Activated naive CD8-positive, alpha-beta T cell treated with anti-CD3 and anti-CD28 coated beads for 36 hours (primary cell): ENCODE data around the gene PPP1R3A. TPM values are rescaled to one million over a fixed set of nuclear protein-coding genes. Genes with fewer than 3 reads are reported as not detected.

Source experiments
- DNase-seq: peaks from one replicate; pipeline ENCODE4 v3.0.0; 2021
- H3K27ac Mint-ChIP-seq: one replicate; pipeline ENCODE4 v1.8.0; 2022; ENCODE audit warnings: mild to moderate bottlenecking, moderate library complexity, mixed read lengths
- H3K27me3 Mint-ChIP-seq: one replicate; pipeline ENCODE4 v1.8.0; 2022; ENCODE audit warnings: mild to moderate bottlenecking, mixed read lengths
- H3K36me3 Mint-ChIP-seq: one replicate; pipeline ENCODE4 v1.8.0; 2021; ENCODE audit warnings: mild to moderate bottlenecking, mixed read lengths
- H3K4me1 Mint-ChIP-seq: one replicate; pipeline ENCODE4 v1.8.0; 2021; ENCODE audit warnings: mixed read lengths
- H3K4me3 Mint-ChIP-seq: one replicate; pipeline ENCODE4 v1.8.0; 2022; ENCODE audit warnings: mild to moderate bottlenecking, moderate library complexity, mixed read lengths
- H3K9me3 Mint-ChIP-seq: one replicate; pipeline ENCODE4 v1.8.0; 2022; ENCODE audit warnings: mixed read lengths
- total RNA-seq, 2 experiments: library from RNA; stranded (reverse); gene quantifications; one replicate each; pipeline ENCODE4 v1.2.3, GENCODE V29; 2021

The PPP1R3A gene
- total RNA-seq, 2 experiments from 2014 or later: not detected

GRCh38 chr7:113904521-113904920 lies 14.3 kb downstream of the PPP1R3A start:
- Mint-ChIP-seq H3K36me3 (no peaks in the 10 kb centered on the region), H3K27me3 (no peaks in the 10 kb centered on the region), H3K4me3 (no peak overlapping the region), H3K4me1 (no peaks in the 10 kb centered on the region), H3K27ac (no peak overlapping the region), H3K9me3 (no peaks in the 10 kb centered on the region)
- no peak for DNase-seq

- Mint-ChIP-seq H3K27me3 (no peaks in the 10 kb centered on the region), H3K4me3 (no peak overlapping the region), H3K36me3 (no peaks in the 10 kb centered on the region), H3K4me1 (no peaks in the 10 kb centered on the region), H3K9me3 (no peaks in the 10 kb centered on the region), H3K27ac (no peak overlapping the region)
- no peak for DNase-seq
Observed at GRCh38 chr7:113892818-113893217, 26.0 kb downstream of the PPP1R3A start.

GRCh38 chr7:113891828-113892227 lies 27.0 kb downstream of the PPP1R3A start:
- no peak for DNase-seq
- no peak overlapping the region for H3K27ac Mint-ChIP-seq
- no peaks in the 10 kb centered on the region for H3K4me1 Mint-ChIP-seq
- no peaks in the 10 kb centered on the region for H3K27me3 Mint-ChIP-seq
- no peaks in the 10 kb centered on the region for H3K36me3 Mint-ChIP-seq
- no peaks in the 10 kb centered on the region for H3K9me3 Mint-ChIP-seq
- no peak overlapping the region for H3K4me3 Mint-ChIP-seq

GRCh38 chr7:113891031-113891350 lies 27.8 kb downstream of the PPP1R3A start:
- H3K27ac Mint-ChIP-seq: no peak overlapping the region
- no peaks in the 10 kb centered on the region for H3K36me3 Mint-ChIP-seq
- H3K4me1 Mint-ChIP-seq: no peaks in the 10 kb centered on the region
- H3K4me3 Mint-ChIP-seq: no peak overlapping the region
- H3K27me3 Mint-ChIP-seq: no peaks in the 10 kb centered on the region
- H3K9me3 Mint-ChIP-seq: peaks cover 2% of the 10 kb centered on the region
- DNase-seq: no peak

GRCh38 chr7:113890331-113891030 lies 28.3 kb downstream of the PPP1R3A start:
- DNase-seq: no peak
- no peaks in the 10 kb centered on the region for H3K4me1 Mint-ChIP-seq
- H3K9me3 Mint-ChIP-seq: peaks cover 2% of the 10 kb centered on the region
- no peaks in the 10 kb centered on the region for H3K27me3 Mint-ChIP-seq
- H3K36me3 Mint-ChIP-seq: no peaks in the 10 kb centered on the region
- H3K4me3 Mint-ChIP-seq: no peak overlapping the region
- H3K27ac Mint-ChIP-seq: no peak overlapping the region

GRCh38 chr7:113883096-113883495 lies 35.7 kb downstream of the PPP1R3A start:
- Mint-ChIP-seq H3K27ac (no peak overlapping the region), H3K27me3 (no peaks in the 10 kb centered on the region), H3K4me3 (no peak overlapping the region), H3K36me3 (no peaks in the 10 kb centered on the region), H3K9me3 (peaks cover 2% of the 10 kb centered on the region), H3K4me1 (no peaks in the 10 kb centered on the region)
- no peak for DNase-seq

GRCh38 chr7:113880559-113880958 lies 38.2 kb downstream of the PPP1R3A start:
- no peaks in the 10 kb centered on the region for H3K9me3 Mint-ChIP-seq
- H3K27me3 Mint-ChIP-seq: no peaks in the 10 kb centered on the region
- H3K27ac Mint-ChIP-seq: no peak overlapping the region
- no peak for DNase-seq
- no peaks in the 10 kb centered on the region for H3K4me1 Mint-ChIP-seq
- H3K4me3 Mint-ChIP-seq: no peak overlapping the region
- H3K36me3 Mint-ChIP-seq: no peaks in the 10 kb centered on the region

- H3K4me1 Mint-ChIP-seq: no peaks in the 10 kb centered on the region
- DNase-seq: no peak
- H3K4me3 Mint-ChIP-seq: no peak overlapping the region
Observed at GRCh38 chr7:113878394-113878992, 40.3 kb downstream of the PPP1R3A start.

GRCh38 chr7:113875224-113875623 lies 43.6 kb downstream of the PPP1R3A start:
- Mint-ChIP-seq H3K36me3 (no peaks in the 10 kb centered on the region), H3K4me3 (no peak overlapping the region), H3K4me1 (no peaks in the 10 kb centered on the region), H3K27me3 (no peaks in the 10 kb centered on the region), H3K9me3 (peaks cover 2% of the 10 kb centered on the region), H3K27ac (no peak overlapping the region)
- no peak for DNase-seq

More at GRCh38 chr7:113878394-113878992, 40.3 kb downstream of the PPP1R3A start:
- Mint-ChIP-seq H3K36me3 (no peaks in the 10 kb centered on the region), H3K27me3 (no peaks in the 10 kb centered on the region), H3K9me3 (no peaks in the 10 kb centered on the region), H3K27ac (no peak overlapping the region)

GRCh38 chr7:113873554-113874151 lies 45.2 kb downstream of the PPP1R3A start:
- H3K4me1 Mint-ChIP-seq: no peaks in the 10 kb centered on the region
- no peak overlapping the region for H3K4me3 Mint-ChIP-seq
- no peak for DNase-seq
- H3K36me3 Mint-ChIP-seq: no peaks in the 10 kb centered on the region
- H3K27me3 Mint-ChIP-seq: no peaks in the 10 kb centered on the region
- H3K9me3 Mint-ChIP-seq: peaks cover 4% of the 10 kb centered on the region
- no peak overlapping the region for H3K27ac Mint-ChIP-seq

GRCh38 chr7:113872981-113873380 lies 45.8 kb downstream of the PPP1R3A start:
- no peaks in the 10 kb centered on the region for H3K36me3 Mint-ChIP-seq
- H3K4me3 Mint-ChIP-seq: no peak overlapping the region
- H3K27ac Mint-ChIP-seq: no peak overlapping the region
- H3K9me3 Mint-ChIP-seq: peaks cover 4% of the 10 kb centered on the region
- DNase-seq: no peak
- no peaks in the 10 kb centered on the region for H3K4me1 Mint-ChIP-seq
- no peaks in the 10 kb centered on the region for H3K27me3 Mint-ChIP-seq

- Mint-ChIP-seq H3K4me1 (no peaks in the 10 kb centered on the region), H3K4me3 (no peak overlapping the region), H3K27me3 (no peaks in the 10 kb centered on the region), H3K27ac (no peak overlapping the region), H3K9me3 (peaks cover 4% of the 10 kb centered on the region), H3K36me3 (no peaks in the 10 kb centered on the region)
- no peak for DNase-seq
Observed at GRCh38 chr7:113867325-113867724, 51.5 kb downstream of the PPP1R3A start.

GRCh38 chr7:113856010-113856409 lies 62.8 kb downstream of the PPP1R3A start:
- no peak for DNase-seq
- no peaks in the 10 kb centered on the region for H3K36me3 Mint-ChIP-seq
- H3K4me3 Mint-ChIP-seq: no peak overlapping the region
- H3K4me1 Mint-ChIP-seq: no peaks in the 10 kb centered on the region
- H3K9me3 Mint-ChIP-seq: peaks cover 6% of the 10 kb centered on the region
- H3K27ac Mint-ChIP-seq: no peak overlapping the region
- H3K27me3 Mint-ChIP-seq: no peaks in the 10 kb centered on the region

GRCh38 chr7:113840954-113841353 lies 77.9 kb downstream of the PPP1R3A start:
- H3K27me3 Mint-ChIP-seq: no peaks in the 10 kb centered on the region
- no peaks in the 10 kb centered on the region for H3K36me3 Mint-ChIP-seq
- H3K4me3 Mint-ChIP-seq: no peak overlapping the region
- no peaks in the 10 kb centered on the region for H3K9me3 Mint-ChIP-seq
- no peaks in the 10 kb centered on the region for H3K4me1 Mint-ChIP-seq
- no peak overlapping the region for H3K27ac Mint-ChIP-seq
- no peak for DNase-seq

GRCh38 chr7:113835367-113835766 lies 83.4 kb downstream of the PPP1R3A start:
- H3K4me1 Mint-ChIP-seq: no peaks in the 10 kb centered on the region
- no peaks in the 10 kb centered on the region for H3K36me3 Mint-ChIP-seq
- no peaks in the 10 kb centered on the region for H3K27me3 Mint-ChIP-seq
- no peak overlapping the region for H3K27ac Mint-ChIP-seq
- no peak for DNase-seq
- no peak overlapping the region for H3K4me3 Mint-ChIP-seq
- no peaks in the 10 kb centered on the region for H3K9me3 Mint-ChIP-seq

- Mint-ChIP-seq H3K36me3 (no peaks in the 10 kb centered on the region), H3K27me3 (no peaks in the 10 kb centered on the region), H3K4me1 (no peaks in the 10 kb centered on the region), H3K9me3 (no peaks in the 10 kb centered on the region), H3K4me3 (no peak overlapping the region), H3K27ac (no peak overlapping the region)
- DNase-seq: no peak
Observed at GRCh38 chr7:113832196-113832745, 86.5 kb downstream of the PPP1R3A start.
